ENCODE results near the gene SZRD1.

GRCh38 chr1:16393570-16394521, 26.8 kb downstream of the SZRD1 start:
- no peak for TF ChIP-seq EZH2 (IDR thresholded peaks at IDR 0.05; ENCODE audit: low read length, missing control alignments)
- TF ChIP-seq CTCF (conservative IDR thresholded peaks at IDR 0.05 in 1 of 2, IDR thresholded peaks at IDR 0.05 in 1 of 2; ENCODE audit: low read depth in 1 of 2, low read length in 2 of 2), result no peak

Measured in fibroblast of lung (primary cell).